Activated CD4-positive, alpha-beta T cell treated with anti-CD3 and anti-CD28 coated beads for 48 hours (primary cell): ENCODE results near the gene TMEM94.
"Not testable (repeated sequence)": the region's sequence is repeated elsewhere in the genome, so short reads cannot be mapped to it uniquely, and the experiment has no call there.

Experiments
- DNase-seq: peaks from one replicate; pipeline ENCODE4 v3.0.0-alpha.2; 2020

The TMEM94 gene

GRCh38 chr17:75512926-75513640 is 56.6 kb downstream of the TMEM94 start:
- DNase-seq, result no peak

GRCh38 chr17:75513641-75514000 is 57.2 kb downstream of the TMEM94 start:
- DNase-seq, result no peak

DNA sequence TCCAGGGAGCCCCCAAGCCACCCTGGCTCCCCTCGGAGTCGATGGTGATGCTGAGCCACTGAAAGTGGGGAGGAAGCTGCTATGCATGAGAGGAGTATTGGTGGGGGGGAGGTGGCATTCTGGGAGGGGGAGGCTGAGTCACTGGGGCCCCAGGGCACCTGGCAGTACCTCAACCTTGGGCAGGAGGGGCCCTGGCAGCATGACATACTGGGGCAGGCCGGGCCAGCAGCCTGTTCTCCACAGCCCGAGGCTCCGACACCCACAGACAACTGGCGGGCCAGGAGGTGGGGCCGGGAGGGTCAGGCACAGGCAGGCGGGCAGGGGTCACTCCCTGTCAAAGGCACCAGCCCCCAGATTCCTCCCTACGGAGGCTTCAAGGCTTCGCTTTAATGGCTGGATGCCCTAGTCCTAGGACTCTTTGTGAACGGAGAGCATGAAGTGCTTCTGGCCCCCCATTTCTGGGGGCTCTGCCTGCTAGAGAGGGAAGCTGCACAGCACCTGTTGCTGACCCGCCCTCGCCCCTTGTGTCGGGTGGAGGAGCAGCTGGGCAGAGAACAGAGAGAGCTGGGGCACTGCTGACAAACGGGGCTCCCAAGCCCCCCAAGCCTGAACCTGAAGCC is 58.0 kb downstream of the TMEM94 start:
- no peak for DNase-seq

DNA sequence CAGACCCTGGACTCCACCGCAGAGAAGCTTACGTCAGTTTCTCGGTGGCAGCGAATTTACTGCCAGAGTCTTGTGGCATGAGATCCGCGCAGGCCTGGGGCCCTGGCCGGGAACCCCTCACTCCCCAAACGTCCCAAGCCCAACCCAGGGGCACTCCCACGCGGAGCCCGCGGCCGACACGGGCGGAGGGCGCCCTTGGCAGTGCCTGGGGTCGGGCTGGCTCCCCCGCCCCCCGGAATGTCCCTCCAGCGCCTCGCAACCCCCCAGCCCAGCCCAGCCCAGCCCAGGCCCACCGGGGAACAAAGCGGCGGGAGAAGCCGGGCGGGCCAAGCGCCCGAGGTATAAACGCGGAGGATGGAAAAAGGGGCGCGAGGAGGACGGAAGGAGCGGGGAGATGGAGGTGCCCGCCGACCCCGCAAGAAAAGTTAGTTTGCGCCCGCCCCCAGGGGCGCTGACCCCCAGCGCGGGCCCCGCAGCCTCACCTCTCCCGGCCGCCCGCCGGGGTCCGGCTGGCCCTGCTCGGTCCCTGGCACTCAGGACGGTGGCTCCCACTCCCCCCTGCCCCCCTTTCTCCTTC is 58.6 kb downstream of the TMEM94 start:
- DNase-seq, result no peak

GRCh38 chr17:75515496-75516254 is 59.2 kb downstream of the TMEM94 start, which contains the start of gene CASKIN2:
CASKIN2 (minus strand) TSS chr17:75515537; CDS start chr17:75513804, 1,733 bp downstream.
- DNase-seq, result peak; percentile 91

GRCh38 chr17:75516255-75516618 is 59.8 kb downstream of the TMEM94 start, which contains the start of gene TSEN54:
TSEN54 (plus strand) TSS chr17:75516528; CDS start chr17:75516561, 33 bp downstream.
- peak; percentile 97 for DNase-seq

DNA sequence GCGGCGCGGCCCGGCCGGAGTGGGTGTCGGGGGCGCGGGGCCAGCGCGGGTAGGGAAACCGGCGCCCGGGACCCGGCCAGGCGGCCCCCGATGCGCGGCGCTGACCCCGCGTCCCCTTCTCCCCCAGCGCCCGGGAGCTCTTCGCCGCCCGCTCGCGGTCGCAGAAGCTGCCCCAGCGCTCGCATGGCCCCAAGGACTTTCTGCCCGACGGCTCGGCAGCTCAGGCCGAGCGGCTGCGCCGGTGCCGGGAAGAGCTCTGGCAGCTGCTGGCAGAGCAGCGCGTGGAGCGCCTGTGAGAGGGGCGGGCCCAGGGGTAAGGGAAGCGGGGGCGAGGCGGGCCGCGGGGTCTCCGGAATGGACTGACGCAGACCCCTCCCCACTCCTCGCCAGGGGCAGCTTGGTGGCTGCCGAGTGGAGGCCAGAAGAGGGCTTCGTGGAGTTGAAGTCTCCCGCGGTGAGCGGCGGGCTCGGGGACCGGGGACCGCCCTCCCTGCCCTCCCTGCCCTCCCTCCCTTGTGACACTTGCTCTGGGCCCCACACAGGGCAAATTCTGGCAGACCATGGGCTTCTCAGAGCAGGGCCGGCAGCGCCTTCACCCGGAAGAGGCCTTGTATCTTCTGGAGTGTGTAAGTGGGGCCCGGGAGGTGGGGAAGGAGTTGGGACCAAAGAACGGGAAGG is 60.3 kb downstream of the TMEM94 start:
- peak; percentile 43 for DNase-seq

DNA sequence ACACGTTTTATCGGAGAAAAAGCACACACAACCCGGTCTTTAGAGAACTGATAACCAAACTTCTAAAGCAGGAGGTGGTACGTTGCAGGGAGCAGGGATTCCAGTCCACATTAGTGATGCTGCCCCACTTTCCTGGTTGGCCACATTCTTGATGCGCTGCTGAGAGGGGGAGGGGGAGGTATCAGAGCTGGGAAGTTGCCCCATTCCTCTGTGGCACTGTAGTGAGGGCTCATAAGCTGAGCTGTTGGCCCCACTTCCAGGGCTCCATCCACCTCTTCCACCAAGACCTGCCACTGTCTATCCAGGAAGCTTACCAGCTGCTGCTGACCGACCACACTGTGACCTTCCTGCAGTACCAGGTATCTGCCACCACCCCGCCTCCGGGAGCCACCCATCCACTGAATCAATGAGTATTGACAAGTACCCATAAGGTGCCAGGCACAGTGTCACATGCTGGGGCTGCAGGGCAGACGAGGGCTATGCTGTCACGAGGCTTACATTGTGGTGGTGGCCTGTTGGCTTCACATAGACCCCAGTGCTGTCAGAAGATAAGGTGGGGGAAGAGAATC is 60.9 kb downstream of the TMEM94 start:
- peak; percentile 63 for DNase-seq

- DNase-seq, result no peak
Observed at GRCh38 chr17:75518201-75518600, 61.8 kb downstream of the TMEM94 start.

GRCh38 chr17:75518983-75519537 is 62.6 kb downstream of the TMEM94 start:
- DNase-seq, result no peak

DNA sequence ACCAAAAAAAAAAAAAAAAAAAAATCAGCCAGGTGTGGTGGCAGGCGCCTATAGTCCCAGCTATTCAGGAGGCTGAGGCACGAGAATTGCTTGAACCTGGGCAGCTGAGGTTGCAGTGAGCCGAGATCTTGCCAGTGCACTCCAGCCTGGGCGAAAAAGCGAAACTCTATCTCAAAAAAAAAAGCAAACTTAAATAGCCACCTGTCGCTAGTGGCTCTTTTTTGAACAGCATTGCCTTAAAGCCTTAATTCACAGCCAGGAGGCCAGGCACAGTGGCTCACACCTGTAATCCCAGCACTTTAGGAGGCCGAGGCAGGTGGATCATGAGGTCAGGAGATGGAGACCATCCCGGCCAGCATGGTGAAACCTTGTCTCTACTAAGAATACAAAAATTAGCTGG is 64.0 kb downstream of the TMEM94 start:
- not testable (repeated sequence) for DNase-seq

- DNase-seq, result no peak
Observed at GRCh38 chr17:75521290-75521689, 64.9 kb downstream of the TMEM94 start.

DNA sequence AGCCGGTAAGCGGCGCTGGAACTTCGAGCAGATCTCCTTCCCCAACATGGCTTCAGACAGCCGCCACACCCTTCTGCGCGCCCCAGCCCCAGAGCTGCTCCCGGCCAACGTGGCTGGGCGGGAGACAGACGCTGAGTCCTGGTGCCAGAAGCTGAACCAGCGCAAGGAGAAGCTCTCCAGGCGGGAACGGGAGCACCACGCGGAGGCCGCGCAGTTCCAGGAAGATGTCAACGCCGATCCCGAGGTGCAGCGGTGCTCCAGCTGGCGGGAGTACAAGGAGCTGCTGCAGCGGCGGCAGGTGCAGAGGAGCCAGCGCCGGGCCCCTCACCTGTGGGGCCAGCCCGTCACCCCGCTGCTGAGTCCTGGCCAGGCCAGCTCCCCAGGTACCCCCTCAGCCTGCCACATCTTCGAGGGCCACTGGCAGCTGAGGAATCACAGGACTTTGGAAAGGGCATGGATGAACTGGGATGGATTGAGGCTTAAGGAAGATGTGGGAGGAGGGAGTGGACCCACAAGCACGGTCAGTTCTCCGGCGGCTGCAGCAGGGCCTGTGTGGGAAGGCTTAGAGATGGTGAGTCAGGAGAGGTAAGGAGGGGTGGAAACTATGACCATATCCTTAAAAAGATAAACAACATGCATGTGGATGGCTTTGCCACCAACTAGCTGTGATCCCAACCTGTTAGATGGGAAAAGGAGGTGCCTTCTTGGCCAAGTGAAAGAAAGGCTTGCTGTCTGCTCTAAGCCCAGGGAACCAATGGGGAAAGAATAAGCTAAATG is 65.7 kb downstream of the TMEM94 start:
- no peak for DNase-seq

DNA sequence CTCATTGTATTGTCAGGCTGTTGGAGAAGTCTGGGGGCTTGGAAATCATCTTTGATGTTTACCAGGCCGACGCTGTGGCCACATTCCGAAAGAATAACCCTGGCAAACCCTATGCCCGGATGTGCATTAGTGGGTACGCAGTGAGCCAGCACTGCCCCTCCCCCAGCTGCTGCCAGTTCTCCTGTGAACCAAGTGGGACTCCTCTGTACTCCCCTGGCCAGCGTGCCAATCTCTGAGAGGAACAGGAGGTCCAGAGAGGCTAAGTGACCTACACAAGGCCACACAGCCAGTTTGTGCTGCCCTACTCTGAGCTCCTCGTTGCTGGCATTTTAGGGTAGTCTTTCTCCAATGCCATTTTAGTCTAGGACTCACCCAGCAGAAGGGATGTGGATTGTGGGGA is 67.2 kb downstream of the TMEM94 start:
- DNase-seq, result no peak

DNA sequence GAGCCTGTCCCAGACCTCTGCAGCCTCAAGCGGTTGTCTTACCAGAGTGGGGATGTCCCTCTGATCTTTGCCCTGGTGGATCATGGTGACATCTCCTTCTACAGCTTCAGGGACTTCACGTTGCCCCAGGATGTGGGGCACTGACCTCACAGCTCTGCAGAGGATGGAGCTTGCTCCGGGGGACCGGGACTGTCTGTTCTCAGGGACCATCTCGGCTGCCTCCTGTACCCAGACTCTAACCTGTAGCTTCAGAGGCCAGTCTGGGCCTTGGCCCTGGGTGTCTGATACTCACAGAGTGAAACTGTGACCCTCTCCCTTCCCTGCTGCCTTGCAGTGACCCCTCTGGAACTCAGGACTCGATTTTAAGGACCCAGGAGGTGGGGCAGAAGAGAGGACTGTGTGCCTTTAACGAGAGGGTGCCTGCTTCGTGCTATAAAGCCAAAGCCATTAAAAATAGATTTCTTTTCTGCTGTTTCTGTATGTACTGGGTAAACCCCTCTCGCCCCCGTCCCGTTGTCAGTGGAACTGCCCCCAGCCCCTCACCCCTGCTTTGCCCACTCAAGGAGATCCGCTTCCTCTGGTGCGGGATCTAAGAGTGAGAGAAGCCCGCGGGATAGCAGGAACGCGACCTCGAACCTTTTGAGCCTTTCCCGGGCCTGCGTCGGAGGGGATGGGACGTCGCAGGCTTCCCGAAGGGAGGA is 68.0 kb downstream of the TMEM94 start:
- no peak for DNase-seq

DNA sequence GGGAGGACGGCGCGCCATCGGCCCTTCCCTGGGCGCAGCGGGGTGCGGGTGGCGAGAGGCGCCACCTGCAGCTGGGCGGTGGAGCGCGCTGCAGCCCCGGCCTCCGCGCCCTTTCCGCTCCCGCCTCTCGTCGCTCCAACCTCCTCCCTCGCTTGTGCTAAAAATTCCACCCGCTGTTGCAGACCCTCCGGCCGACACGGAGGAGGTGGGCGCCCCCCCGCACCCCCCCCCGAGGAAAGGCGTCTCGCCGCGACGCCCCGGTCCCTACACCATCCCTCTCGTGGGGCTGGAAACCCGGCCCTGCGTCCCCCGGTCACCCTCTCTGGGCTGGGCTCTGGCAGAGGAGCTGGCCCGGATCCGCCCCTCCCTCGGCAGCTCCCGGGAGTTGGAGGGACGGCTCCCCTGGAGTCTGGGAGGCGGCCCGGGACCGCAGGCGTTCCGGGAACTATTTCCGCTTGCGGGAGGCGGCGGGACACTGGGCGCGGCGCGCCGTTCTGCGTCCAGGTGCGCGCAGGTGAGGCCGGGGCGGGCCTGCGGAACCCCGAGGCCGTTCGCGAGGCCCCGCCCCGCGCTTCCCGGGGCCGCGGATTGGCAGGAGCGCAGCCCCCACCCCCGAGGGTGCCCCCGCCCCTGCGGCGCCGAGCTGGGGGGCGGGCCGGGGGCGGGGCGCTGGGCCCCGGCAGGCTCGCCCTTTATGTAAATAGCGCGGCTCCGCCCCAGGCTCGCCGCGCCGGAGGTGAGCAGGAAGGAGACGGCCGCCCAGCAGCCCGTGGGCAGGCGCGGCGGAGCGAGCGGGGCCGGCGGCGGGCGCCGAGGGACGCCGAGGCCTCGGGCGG is 68.8 kb downstream of the TMEM94 start, which contains the start of gene LLGL2:
LLGL2 (plus strand) TSS at position 728 of the 836 bp plus-strand sequence. CDS start 17,730 bp downstream, outside the sequence.
- DNase-seq, result peak; percentile 77

DNA sequence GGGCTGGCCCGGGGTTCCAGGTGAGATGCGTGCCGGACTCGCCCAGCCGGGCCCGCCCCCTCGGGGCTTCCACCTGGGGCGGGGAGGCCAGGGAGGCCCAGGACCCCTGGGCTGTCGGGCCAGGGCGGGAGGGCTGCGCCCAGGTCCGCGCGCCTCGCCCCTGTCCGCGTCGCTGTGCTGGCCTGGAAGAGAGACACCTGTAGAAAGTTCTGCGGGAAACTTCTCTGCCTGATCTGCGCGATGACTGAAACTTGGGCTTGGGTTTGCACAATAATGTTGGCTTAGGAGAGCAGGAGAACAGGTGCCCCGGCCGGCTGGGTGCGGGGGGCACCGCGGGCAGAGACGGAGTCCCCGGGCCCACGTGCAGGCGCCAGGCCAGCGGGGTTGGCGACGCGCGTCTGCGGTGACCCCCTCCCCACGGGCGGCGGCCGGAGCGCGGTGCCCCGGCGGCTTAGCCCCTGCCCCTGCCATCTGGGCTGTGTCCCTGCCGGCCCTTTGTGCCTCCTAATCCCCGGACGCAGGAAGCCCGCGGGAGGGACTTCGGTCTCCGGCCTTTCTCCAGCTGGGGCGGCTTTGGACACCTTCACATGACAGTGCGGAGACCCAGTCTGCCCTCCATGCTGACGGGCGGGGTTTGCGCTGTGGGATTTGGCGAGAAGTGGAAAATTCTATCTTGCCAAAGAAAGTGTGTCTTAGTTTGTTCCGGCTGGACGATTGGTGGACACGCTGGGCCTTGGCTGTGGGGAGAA is 69.5 kb downstream of the TMEM94 start:
- DNase-seq, result no peak

DNA sequence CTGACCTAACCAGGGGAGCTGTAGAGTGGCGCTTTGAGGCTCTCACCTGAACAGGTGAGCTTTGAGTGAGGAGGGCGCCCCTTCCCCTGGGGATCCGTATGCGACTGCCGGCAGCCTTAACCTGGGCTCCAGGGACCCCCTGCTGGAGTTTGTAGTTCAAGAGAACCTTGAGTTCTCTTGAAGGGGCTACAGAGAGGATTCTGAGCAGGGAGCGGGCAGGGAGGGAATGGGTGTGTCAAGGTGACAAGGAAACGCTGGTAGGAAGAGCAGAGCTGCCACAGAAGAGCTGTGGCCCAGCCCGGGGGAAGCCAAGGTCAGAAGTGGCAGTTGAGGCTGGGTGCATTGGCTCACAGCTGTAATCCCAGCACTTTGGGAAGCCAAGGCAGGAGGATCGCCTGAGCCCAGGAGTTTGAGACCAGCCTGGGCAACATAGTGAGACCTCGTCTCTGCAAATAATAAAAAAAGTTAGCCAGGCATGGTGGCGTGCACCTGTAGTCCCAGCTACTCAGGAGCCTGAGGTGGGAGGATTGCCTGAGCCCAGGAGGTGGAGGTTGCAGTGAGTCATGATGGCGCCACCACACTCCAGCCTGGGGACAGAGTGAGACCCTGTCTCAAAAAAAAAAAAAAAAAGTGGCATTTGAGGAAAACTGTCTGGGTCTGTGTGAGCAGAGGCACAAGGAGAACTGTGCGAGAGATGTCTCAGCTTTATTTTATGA is 70.3 kb downstream of the TMEM94 start:
- no peak for DNase-seq
